Psoas muscle (tissue), 8 donors: ENCODE measurements around the gene KIDINS220. TPM values are rescaled to one million over a fixed set of nuclear protein-coding genes. Genes with fewer than 3 reads are reported as not detected.
A peak's percentile ranks its signal among the peaks of the same experiment; 100 is the strongest.

Experiments
- ATAC-seq, 4 donors: fragments of 200-7000 bp; cut with Tn5 transposase; one replicate each; pipeline ENCODE4 v1.9.1; 2020; ENCODE audit warnings: moderate library complexity in 3 of 4, mild to moderate bottlenecking in 2 of 4
- DNase-seq, 2 donors: peaks; one replicate each; pipeline ENCODE4 v3.0.0-alpha.2; 2020
- H3K27ac ChIP-seq: fragments of 200-600 bp; one replicate; pipeline ENCODE4 v1.8.0; 2022
- H3K27me3 ChIP-seq, 3 donors: fragments of 200-600 bp in 1 of 3; one replicate each; pipeline versions ENCODE4 v1.6.1 to v1.8.0; 2013 to 2022; ENCODE audit warnings: low read length in 2 of 3, mild to moderate bottlenecking in 2 of 3, moderate library complexity in 1 of 3; ENCODE audit not compliant: insufficient read depth in 3 of 3
- H3K36me3 ChIP-seq, 2 donors: fragments of 200-600 bp in 1 of 2; one replicate each; pipeline versions ENCODE4 v1.6.1 to v1.8.0; 2013 to 2022; ENCODE audit warnings: low read depth in 1 of 2, mild to moderate bottlenecking in 1 of 2, moderate library complexity in 1 of 2; ENCODE audit not compliant: insufficient read depth in 1 of 2
- H3K4me1 ChIP-seq: fragments of 200-600 bp; one replicate; pipeline ENCODE4 v1.8.0; 2022
- H3K4me3 ChIP-seq: fragments of 200-600 bp; one replicate; pipeline ENCODE4 v1.8.0; 2022; ENCODE audit warnings: mild to moderate bottlenecking
- H3K9me3 ChIP-seq: fragments of 200-600 bp; one replicate; pipeline ENCODE4 v1.8.0; 2022
- WGBS, 3 donors: extraction: QIAGEN DNeasy Blood & Tissue Kit; methylation state at CpG; one replicate each; pipeline versions ENCODE4 v1.1.6 to v1.1.7; 2013; 5-methylcytosine and 5-hydroxymethylcytosine counted together
- intact Hi-C, 2 donors: fragments of 100-400 bp; cut with DNase I; formaldehyde crosslinking; loops; one replicate each; pipeline versions ENCODE4 v1.11.0 to v1.14.2; 2022
- polyA plus RNA-seq, 3 donors: library from polyadenylated mRNA; stranded (reverse); fragments of 200-250 nt; gene quantifications; one replicate each; pipeline ENCODE4 v1.2.3, GENCODE V29; 2013
- total RNA-seq, 4 donors: library from RNA; stranded (reverse); fragmentation: NEBNext Ultra II Directional in 2 of 4; extraction: Animal tissue kit (Norgen Biotek cat#: 25700) in 2 of 4; gene quantifications; one replicate each; pipeline versions ENCODE4 v1.2.1 to v1.2.4, GENCODE V29; 2021 to 2023
- TF ChIP-seq, protein P1 (sequence below): fragments of 200-600 bp; IDR thresholded peaks from one replicate; pipeline ENCODE4 v1.8.0; 2022; ENCODE audit warnings: antibody characterized with exemption
- donor health status: healthy with polysubstance abuse.
- donor health status: DM: no; HTN: no; CAD: no; lungs with moderate emphysema.
- donor health status: Bipolar disorder and iron deficiency.
- donor health status: healthy.
- donor health status: DM: yes; HTN: yes; CAD: no.
- donor health status: DM: no; HTN: no; CAD: no.
- donor health status: DM: no; HTN: no; CAD: no.
- donor health status: DM: yes; HTN: yes; CAD: no.

Gene KIDINS220
- total and polyA plus RNA-seq, 7 donors: 7.5 to 52.0 (median 40.4) TPM

DNA sequence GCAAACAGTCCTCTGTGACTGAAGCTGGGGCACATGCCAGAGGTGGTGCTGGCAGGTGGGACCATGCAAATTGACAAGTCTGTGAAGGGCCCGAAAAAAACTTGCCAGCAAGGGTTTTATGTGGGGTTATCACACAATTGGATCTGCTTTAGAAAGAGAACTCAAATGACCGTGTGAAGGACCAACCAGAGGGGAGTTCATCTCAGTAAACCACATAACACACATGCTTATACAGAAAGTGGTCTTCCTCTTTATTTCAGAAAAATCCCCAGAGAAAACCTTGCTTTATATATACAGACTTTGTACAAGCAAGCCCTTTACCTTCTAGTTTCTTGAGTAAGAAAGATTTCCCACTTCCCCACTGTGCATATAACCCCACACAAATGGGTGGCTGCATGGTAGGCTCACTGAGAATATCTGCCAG lies 46.7 kb downstream of the KIDINS220 start:
- no peak overlapping the region for H3K4me3 ChIP-seq
- no peaks in the 10 kb centered on the region for H3K27me3 ChIP-seq
- peaks cover 18% of the 10 kb centered on the region for H3K4me1 ChIP-seq
- H3K27ac ChIP-seq: no peak overlapping the region
- intact Hi-C loops: no loop called here
- TF ChIP-seq, protein P1, sequence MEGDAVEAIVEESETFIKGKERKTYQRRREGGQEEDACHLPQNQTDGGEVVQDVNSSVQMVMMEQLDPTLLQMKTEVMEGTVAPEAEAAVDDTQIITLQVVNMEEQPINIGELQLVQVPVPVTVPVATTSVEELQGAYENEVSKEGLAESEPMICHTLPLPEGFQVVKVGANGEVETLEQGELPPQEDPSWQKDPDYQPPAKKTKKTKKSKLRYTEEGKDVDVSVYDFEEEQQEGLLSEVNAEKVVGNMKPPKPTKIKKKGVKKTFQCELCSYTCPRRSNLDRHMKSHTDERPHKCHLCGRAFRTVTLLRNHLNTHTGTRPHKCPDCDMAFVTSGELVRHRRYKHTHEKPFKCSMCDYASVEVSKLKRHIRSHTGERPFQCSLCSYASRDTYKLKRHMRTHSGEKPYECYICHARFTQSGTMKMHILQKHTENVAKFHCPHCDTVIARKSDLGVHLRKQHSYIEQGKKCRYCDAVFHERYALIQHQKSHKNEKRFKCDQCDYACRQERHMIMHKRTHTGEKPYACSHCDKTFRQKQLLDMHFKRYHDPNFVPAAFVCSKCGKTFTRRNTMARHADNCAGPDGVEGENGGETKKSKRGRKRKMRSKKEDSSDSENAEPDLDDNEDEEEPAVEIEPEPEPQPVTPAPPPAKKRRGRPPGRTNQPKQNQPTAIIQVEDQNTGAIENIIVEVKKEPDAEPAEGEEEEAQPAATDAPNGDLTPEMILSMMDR: no peak
- H3K9me3 ChIP-seq: no peaks in the 10 kb centered on the region
- H3K36me3 ChIP-seq: peaks cover 3 to 88% of the 10 kb centered on the region in 2 donors
- WGBS, 3 donors: 47 to 76% (median 56%) methylated on average over 2 of the region's 2 CpGs
- ATAC-seq (no peak), DNase-seq (no peak)

DNA sequence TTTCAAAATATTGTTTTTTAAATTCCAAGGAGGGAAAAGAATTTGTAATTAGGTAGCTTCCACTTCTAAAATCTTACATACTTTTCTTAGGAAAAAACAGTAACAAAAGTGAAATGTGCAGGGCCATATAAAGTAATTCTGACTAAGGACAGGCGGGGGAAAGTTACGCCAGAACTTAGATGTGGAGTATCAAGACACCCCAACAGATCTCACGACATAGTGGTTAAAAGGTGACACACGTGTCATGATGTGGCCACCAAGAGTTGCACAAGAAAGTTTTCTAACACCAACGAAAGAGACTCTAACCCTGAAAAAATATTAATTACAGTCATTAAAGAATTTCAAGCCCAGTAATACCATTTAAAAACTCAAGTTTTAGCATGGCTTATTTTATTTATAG lies 51.0 kb downstream of the KIDINS220 start:
- Histone ChIP-seq H3K9me3 (no peaks in the 10 kb centered on the region), H3K27ac (no peak overlapping the region), H3K4me3 (no peak overlapping the region), H3K36me3 (peaks cover 7 to 85% of the 10 kb centered on the region in 2 donors), H3K4me1 (no peaks in the 10 kb centered on the region), H3K27me3 (no peaks in the 10 kb centered on the region)
- DNase-seq (no peak), ATAC-seq (no peak)
- intact Hi-C loops: no loop called here
- TF ChIP-seq, protein P1: no peak
- 76 to 96% (median 82%) methylated on average over 5 of the region's 5 CpGs for WGBS, 3 donors

DNA sequence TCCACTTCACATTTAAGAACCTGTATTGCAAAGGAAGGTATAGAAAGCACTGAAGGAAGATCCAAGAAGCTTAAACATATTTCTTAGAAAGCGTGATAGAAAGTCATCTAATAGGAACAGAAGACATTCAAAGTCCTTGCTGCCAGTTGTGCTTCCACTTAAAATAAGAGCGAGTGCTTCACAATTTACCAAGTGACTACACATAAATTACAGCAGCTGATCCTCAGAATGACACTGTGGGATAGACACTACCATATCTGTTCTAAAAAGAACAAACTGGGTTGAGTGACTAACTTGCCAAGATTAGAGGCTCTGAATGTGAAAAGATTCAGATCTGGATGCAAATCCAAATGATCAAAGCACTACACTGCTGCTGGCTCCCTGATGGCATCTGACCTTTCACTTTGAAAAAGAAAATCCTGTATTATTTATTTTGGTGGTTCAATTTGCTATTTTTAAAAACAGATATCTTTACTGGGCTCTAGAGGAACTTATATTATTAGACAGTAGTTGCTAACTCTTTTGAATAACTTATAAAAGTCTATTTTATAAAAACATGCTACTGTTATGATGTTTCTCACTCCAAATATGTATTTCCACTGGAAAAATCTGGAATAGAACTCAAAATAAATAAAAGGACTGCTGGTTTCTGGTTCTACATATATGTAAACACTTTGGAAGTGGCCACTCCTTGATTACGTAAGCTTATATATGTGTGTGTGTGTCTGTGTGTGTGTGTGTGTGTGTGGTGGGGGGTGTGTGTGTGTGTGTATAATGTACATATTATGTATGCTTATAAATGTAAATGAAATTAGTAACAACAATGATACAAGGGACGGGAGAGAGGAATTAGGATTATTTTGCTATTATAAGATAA lies 57.4 kb downstream of the KIDINS220 start:
- WGBS, 3 donors: 82 to 87% (median 83%) methylated on average over 4 of the region's 4 CpGs
- intact Hi-C loops: no loop called here
- H3K4me3 ChIP-seq: no peak overlapping the region
- no peak overlapping the region for H3K27ac ChIP-seq
- H3K27me3 ChIP-seq: no peaks in the 10 kb centered on the region
- no peaks in the 10 kb centered on the region for H3K9me3 ChIP-seq
- H3K4me1 ChIP-seq: peaks cover 3% of the 10 kb centered on the region
- TF ChIP-seq, protein P1: no peak
- DNase-seq (no peak), ATAC-seq (peak in 1 of 4 donors; percentile 24)
- H3K36me3 ChIP-seq: peaks cover 6 to 76% of the 10 kb centered on the region in 2 donors

- DNase-seq: no peak
- intact Hi-C loops: no loop called here
- no peak overlapping the region for H3K4me3 ChIP-seq
- H3K4me1 ChIP-seq: no peaks in the 10 kb centered on the region
- no peak overlapping the region for H3K27ac ChIP-seq
- H3K36me3 ChIP-seq: peaks cover 2 to 100% of the 10 kb centered on the region in 2 donors
- TF ChIP-seq, protein P1: no peak
- 92 to 100% (median 96%) methylated on average over 2 of the region's 2 CpGs for WGBS, 3 donors
- H3K27me3 ChIP-seq: no peaks in the 10 kb centered on the region
- ATAC-seq: no peak
- no peaks in the 10 kb centered on the region for H3K9me3 ChIP-seq
Measured at GRCh38 chr2:8774371-8774770, 63.0 kb downstream of the KIDINS220 start.
